GM21619 (cell line): ENCODE data around the gene GTPBP4.
"Not testable (repeated sequence)": the region's sequence is repeated elsewhere in the genome, so short reads cannot be mapped to it uniquely, and the experiment has no call there.

ENCODE experiments used
- ATAC-seq: cut with Tn5 transposase; IDR thresholded peaks from one replicate; pipeline ENCODE4 v1.9.1; 2021; ENCODE audit not compliant: unreplicated experiment

Gene GTPBP4

DNA sequence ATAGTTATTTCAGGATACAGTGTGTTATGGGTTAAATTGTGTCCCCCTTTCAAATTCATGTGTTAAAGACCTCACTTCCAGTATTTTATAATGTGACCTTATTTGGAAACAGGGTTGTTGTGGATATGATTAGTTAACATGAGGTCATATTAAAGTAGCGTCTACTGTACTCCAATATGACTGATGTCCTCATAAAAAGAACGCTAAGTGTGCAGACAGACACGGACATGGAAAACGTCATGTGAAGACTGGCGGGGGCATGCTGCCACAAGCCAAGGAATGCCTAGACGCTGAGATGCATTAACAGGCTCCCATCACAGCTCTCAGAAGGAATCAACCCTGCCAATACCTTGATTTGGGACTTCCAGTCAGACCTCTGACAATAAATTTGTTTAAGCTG, 66.5 kb downstream of the GTPBP4 start:
- ATAC-seq = no peak

DNA sequence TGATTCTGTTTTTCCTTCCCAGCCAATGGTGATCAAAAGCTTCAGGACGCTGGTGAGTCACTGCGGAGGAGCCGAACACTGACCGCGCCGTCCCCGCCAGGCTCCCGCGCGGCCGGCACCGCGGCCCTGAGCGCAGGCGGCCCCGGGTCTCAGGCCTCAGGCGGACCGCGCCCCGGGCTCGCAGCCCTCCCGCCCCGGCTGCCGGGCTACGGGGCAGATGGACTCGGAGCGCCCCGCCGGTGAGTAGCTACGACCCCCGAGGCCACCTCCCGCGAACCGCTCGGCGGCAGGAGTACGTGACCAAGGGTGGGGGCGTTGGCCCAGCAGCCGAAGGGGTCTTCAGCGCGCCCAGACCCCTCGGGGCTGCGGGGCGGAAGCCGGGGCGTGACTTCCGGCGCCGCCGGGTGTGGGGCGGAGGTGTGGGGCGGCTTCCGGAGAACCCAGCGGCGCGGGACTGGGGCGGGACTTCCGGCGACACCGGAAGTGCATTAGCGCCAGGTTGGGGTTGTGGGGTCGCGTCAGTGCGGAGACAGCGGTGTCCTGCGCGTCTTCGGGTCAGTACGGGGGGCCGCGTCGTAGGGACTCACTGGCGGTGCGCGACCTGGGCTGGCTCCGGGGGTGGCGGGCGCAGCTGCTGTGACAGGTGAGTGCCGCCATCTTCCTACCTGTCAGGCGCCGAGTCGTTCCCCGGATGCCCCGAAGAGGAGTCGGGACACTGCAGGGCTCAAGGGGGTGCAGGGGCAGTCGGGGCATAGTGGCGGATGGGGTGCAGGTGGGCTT, 68.3 kb downstream of the GTPBP4 start, which contains the start of gene WDR37:
Gene WDR37, plus strand, starts transcription at position 60 of the 780 bp plus-strand sequence. CDS start 15,771 bp downstream, outside the sequence.
- ATAC-seq = peak; percentile 92

DNA sequence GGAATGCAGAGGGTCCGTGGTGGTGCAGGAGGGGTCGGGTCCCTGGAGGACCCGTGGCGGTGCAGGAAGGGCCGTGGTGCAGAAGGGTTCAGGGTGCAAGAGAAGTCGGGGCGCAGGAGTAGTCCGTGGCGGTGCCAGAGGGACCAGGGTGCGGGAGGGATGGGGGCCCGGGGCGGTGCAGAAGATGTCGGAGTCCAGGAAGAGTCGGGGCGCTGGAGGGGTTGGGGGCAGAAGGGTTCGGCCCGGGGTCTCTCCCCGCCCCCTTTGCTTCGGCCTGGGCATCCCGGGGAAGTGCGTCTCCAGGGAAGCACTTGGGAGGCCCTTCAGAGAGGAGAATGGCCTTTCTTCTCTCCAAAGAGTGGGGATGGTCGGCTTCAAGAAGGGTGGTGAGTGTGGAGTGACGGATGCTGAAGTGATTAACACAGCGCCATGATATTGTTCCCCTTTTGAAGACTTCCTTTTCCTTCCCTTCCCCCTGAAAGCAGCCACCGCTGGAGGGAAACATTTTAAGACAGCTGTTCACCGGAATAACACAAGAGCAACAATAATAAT, 68.9 kb downstream of the GTPBP4 start:
- ATAC-seq = no peak

DNA sequence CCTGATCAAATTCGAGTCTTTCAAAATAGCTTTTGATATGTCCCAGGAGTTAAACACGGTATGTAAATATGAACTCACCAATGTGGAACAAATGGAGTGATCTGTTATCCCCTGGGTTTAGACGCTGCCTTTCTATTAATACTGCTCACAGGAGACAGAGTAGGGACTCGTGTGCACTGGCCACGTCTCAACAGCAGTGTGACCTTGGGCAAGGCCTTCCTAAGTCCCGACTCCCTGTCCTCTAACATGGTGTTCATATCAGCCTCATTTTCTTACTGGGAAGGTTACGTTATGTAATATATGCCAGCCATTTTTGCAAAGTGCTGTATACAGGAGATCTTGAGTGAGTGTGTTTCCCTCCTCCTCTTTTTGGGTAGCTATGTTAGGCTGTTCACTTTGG, 69.8 kb downstream of the GTPBP4 start:
- no peak for ATAC-seq

GRCh38 chr10:1059902-1060301, 71.7 kb downstream of the GTPBP4 start:
- no peak for ATAC-seq

GRCh38 chr10:1061930-1062774, 73.9 kb downstream of the GTPBP4 start:
- ATAC-seq = no peak

GRCh38 chr10:1063232-1063865, 75.1 kb downstream of the GTPBP4 start:
- ATAC-seq = no peak

GRCh38 chr10:1064964-1065247, 76.7 kb downstream of the GTPBP4 start:
- ATAC-seq = no peak

- ATAC-seq = not testable (repeated sequence)
These were observed 78.5 kb downstream of the GTPBP4 start for GRCh38 chr10:1066734-1067133.

- no peak for ATAC-seq
These were observed 80.4 kb downstream of the GTPBP4 start for GRCh38 chr10:1068380-1069361.
